Esophagus muscularis mucosa (tissue), 4 donors: ENCODE data around the gene SLC12A6. TPM values are rescaled to one million over a fixed set of nuclear protein-coding genes. Genes with fewer than 3 reads are reported as not detected.

Experiments
- DNase-seq: peaks from one replicate; pipeline ENCODE4 v3.0.0-alpha.2; 2017; ENCODE audit errors: extremely low spot score
- H3K27ac ChIP-seq, 4 donors: fragments of 200-600 bp; sonication (generic); replicated peaks in 1 of 4; 1 replicate in 3 of 4; 2 replicates in 1 of 4; pipeline ENCODE4 v1.5.1; 2016 to 2019; ENCODE audit warnings: mild to moderate bottlenecking in 1 of 4
- H3K27me3 ChIP-seq, 4 donors: fragments of 200-600 bp; sonication (generic); one replicate each; pipeline versions ENCODE4 v1.5.1 to v1.6.0; 2016 to 2019
- H3K36me3 ChIP-seq, 4 donors: fragments of 200-600 bp; sonication (generic); one replicate each; pipeline ENCODE4 v1.5.1; 2016 to 2019
- H3K4me1 ChIP-seq, 4 donors: fragments of 200-600 bp; sonication (generic); one replicate each; pipeline ENCODE4 v1.5.1; 2016 to 2019
- H3K4me3 ChIP-seq, 4 donors: fragments of 200-600 bp; sonication (generic); 1 replicate in 2 of 4; 2 replicates in 2 of 4; pipeline ENCODE4 v1.5.1; 2016 to 2019; ENCODE audit warnings: mild to moderate bottlenecking in 4 of 4, moderate library complexity in 1 of 4
- H3K9me3 ChIP-seq, 4 donors: fragments of 200-600 bp; sonication (generic); 1 replicate in 3 of 4; 2 replicates in 1 of 4; pipeline ENCODE4 v1.5.1; 2016 to 2019
- CTCF ChIP-seq, 3 experiments: fragments of 200-600 bp in 2 of 3; fragments of 450-650 bp in 1 of 3; sonication (generic) in 2 of 3; IDR thresholded peaks; one replicate each; pipeline ENCODE4 v1.5.1; 2017 to 2019; ENCODE audit warnings: antibody characterized with exemption in 3 of 3, mild to moderate bottlenecking in 2 of 3, moderate library complexity in 1 of 3
- EP300 ChIP-seq: sonication (generic); formaldehyde crosslinking; IDR thresholded peaks from one replicate; pipeline ENCODE4 v1.6.1; 2017; ENCODE audit warnings: antibody characterized with exemption
- POLR2A ChIP-seq: fragments of 450-650 bp; IDR thresholded peaks from one replicate; pipeline ENCODE4 v1.6.1; 2017; ENCODE audit warnings: antibody characterized with exemption, moderate library complexity, mild to moderate bottlenecking, low read depth
- POLR2AphosphoS5 ChIP-seq, 2 donors: sonication (generic); formaldehyde crosslinking; IDR thresholded peaks; one replicate each; pipeline ENCODE4 v1.6.1; 2017; ENCODE audit warnings: antibody characterized with exemption in 2 of 2
- WGBS: methylation state at CpG from one replicate; pipeline ENCODE4 v1.1.5; 2018; 5-methylcytosine and 5-hydroxymethylcytosine counted together
- intact Hi-C: fragments of 100-400 bp; cut with DNase I; formaldehyde crosslinking; loops from one replicate; pipeline ENCODE4 v1.15.1; 2023
- total RNA-seq, 4 donors: library from RNA; depleted of rRNA; stranded (reverse); fragments of >200 nt; gene quantifications; one replicate each; pipeline versions ENCODE4 v1.1.0 to v1.2.1, GENCODE V29; 2016

The SLC12A6 gene
- total RNA-seq, 4 donors from 2014 or later, result 16.1 to 21.4 (median 16.3) TPM

- no peaks in the 10 kb centered on the region for H3K9me3 ChIP-seq
- no peak overlapping the region for H3K27ac ChIP-seq
- intact Hi-C loops, result no loop called here
- no peak for DNase-seq
- H3K27me3 ChIP-seq, result no peaks in the 10 kb centered on the region
- TF ChIP-seq POLR2A, result no peak
- no peak for TF ChIP-seq POLR2AphosphoS5 (IDR thresholded peaks at IDR 0.05)
- TF ChIP-seq EP300, result no peak
- no peak for TF ChIP-seq CTCF (IDR thresholded peaks at IDR 0.05)
- 98% methylated on average over 1 of the region's 1 CpG for WGBS
- no peak overlapping the region for H3K4me3 ChIP-seq
- H3K36me3 ChIP-seq, result peaks cover 16 to 81% (median 64%) of the 10 kb centered on the region in 4 donors
- peaks cover 0 to 11% (median 0%) of the 10 kb centered on the region in 4 donors for H3K4me1 ChIP-seq
These were observed 89.4 kb downstream of the SLC12A6 start for GRCh38 chr15:34248190-34248589.

DNA sequence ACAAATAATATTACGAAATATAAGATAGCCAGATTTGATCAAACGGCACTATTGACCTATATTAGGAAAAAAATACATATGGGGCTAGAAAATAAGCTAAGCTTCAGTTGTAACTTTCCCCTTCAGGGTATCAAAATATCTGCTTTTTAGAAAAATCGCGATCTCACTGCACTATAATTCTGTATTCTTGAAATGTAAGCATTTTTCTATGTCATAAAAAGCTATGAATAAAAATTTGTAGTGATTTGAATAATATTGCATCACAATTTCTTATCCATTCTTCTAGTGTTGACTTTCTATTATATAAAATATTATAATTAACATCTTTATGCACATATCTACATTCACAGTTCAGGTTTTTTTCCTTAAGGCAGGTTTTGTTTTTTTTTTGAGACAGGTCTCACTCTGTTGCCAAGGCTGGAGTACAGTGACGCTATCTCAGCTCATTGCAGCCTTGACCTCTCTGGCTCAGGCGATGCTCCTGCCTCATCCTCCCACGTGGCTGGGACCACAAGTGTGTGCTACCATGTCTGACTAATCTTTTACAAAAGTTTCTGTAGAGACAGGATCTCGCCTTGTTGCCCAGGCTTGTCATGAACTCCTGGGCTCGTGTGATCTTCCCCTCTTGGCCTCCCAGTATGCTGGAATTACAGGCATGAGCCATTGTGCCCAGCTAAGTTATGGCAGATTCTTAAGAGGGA is 91.2 kb downstream of the SLC12A6 start:
- intact Hi-C loops, result no loop called here
- no peaks in the 10 kb centered on the region for H3K9me3 ChIP-seq
- DNase-seq, result no peak
- 86% methylated on average over 9 of the region's 9 CpGs for WGBS
- no peaks in the 10 kb centered on the region for H3K27me3 ChIP-seq
- H3K27ac ChIP-seq, result no peak overlapping the region
- peaks cover 12 to 75% (median 58%) of the 10 kb centered on the region in 4 donors for H3K36me3 ChIP-seq
- peaks cover 0 to 5% (median 0%) of the 10 kb centered on the region in 4 donors for H3K4me1 ChIP-seq
- no peak overlapping the region for H3K4me3 ChIP-seq
- TF ChIP-seq POLR2A (no peak), EP300 (no peak), POLR2AphosphoS5 (IDR thresholded peaks at IDR 0.05) (no peak), CTCF (IDR thresholded peaks at IDR 0.05) (no peak)

- intact Hi-C loops, result no loop called here
- TF ChIP-seq POLR2AphosphoS5 (IDR thresholded peaks at IDR 0.05), result no peak
- no peak for TF ChIP-seq POLR2A
- TF ChIP-seq EP300, result no peak
- TF ChIP-seq CTCF (IDR thresholded peaks at IDR 0.05), result no peak
These were observed 94.4 kb downstream of the SLC12A6 start for GRCh38 chr15:34243226-34243625.

DNA sequence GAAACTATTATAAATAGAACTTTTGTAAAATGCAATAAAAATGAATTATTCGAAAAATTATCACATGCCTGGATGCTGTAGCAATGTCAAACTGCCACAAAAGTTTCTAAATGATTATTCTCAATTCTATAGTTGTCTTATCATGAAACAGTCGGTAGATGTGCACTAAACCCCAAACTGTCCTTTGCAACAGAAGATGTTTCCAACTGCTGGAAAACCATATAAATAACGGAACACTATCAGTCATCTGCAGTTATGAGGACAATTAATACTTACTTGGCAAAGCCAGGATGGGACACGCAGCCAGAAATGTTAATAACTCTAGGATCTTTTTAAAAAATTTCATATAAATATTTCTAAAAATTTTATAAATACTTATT is 95.3 kb downstream of the SLC12A6 start:
- TF ChIP-seq CTCF (IDR thresholded peaks at IDR 0.05), result no peak
- TF ChIP-seq POLR2AphosphoS5 (IDR thresholded peaks at IDR 0.05), result no peak
- TF ChIP-seq EP300, result no peak
- no peak for TF ChIP-seq POLR2A
- H3K4me3 ChIP-seq, result no peak overlapping the region
- DNase-seq, result no peak
- no peak overlapping the region for H3K27ac ChIP-seq
- 85% methylated on average over 4 of the region's 4 CpGs for WGBS
- peaks cover 0 to 79% (median 67%) of the 10 kb centered on the region in 4 donors for H3K36me3 ChIP-seq
- H3K9me3 ChIP-seq, result no peaks in the 10 kb centered on the region
- H3K4me1 ChIP-seq, result no peaks in the 10 kb centered on the region
- intact Hi-C loops, result no loop called here
- H3K27me3 ChIP-seq, result no peaks in the 10 kb centered on the region

More at GRCh38 chr15:34243226-34243625, 94.4 kb downstream of the SLC12A6 start:
- Histone ChIP-seq H3K9me3 (no peaks in the 10 kb centered on the region), H3K36me3 (peaks cover 0 to 72% (median 58%) of the 10 kb centered on the region in 4 donors), H3K27ac (no peak overlapping the region), H3K4me3 (no peak overlapping the region), H3K4me1 (no peaks in the 10 kb centered on the region), H3K27me3 (no peaks in the 10 kb centered on the region)
- 60% methylated on average over 3 of the region's 3 CpGs for WGBS
- DNase-seq, result no peak
